Body of pancreas (tissue), 4 donors: ENCODE data around the gene LRRC15. TPM values are rescaled to one million over a fixed set of nuclear protein-coding genes. Genes with fewer than 3 reads are reported as not detected.
A peak's percentile ranks its signal among the peaks of the same experiment; 100 is the strongest.

Experiments used
- ATAC-seq: fragments of 150-250 bp; one replicate; pipeline ENCODE4 v1.9.1; 2016
- DNase-seq, 4 donors: peaks; one replicate each; pipeline ENCODE4 v3.0.0-alpha.2; 2019
- H3K27ac ChIP-seq, 4 donors: fragments of 200-600 bp; sonication (generic); 1 replicate in 3 of 4; 2 replicates in 1 of 4; pipeline versions ENCODE4 v1.5.1 to v1.6.1; 2016 to 2019; ENCODE audit warnings: mild to moderate bottlenecking in 1 of 4, mixed read lengths in 1 of 4, moderate library complexity in 1 of 4
- H3K27me3 ChIP-seq, 2 donors: fragments of 200-600 bp; sonication (generic); one replicate each; pipeline ENCODE4 v1.6.0; 2016; ENCODE audit warnings: mild to moderate bottlenecking in 1 of 2
- H3K36me3 ChIP-seq, 2 donors: fragments of 200-600 bp; sonication (generic); replicated peaks in 1 of 2; 2 replicates each; pipeline ENCODE4 v1.5.1; 2016; ENCODE audit warnings: low read depth in 2 of 2; ENCODE audit not compliant: insufficient read depth in 1 of 2
- H3K4me1 ChIP-seq: fragments of 200-600 bp; sonication (generic); one replicate; pipeline ENCODE4 v1.6.0; 2016
- H3K4me3 ChIP-seq, 2 donors: fragments of 200-600 bp; sonication (generic); 1 replicate in 1 of 2; 2 replicates in 1 of 2; pipeline ENCODE4 v1.5.1; 2016 to 2019
- H3K9me3 ChIP-seq, 3 donors: fragments of 200-600 bp; sonication (generic); 1 replicate in 2 of 3; 2 replicates in 1 of 3; pipeline ENCODE4 v1.5.1; 2016
- POLR2A ChIP-seq, 3 donors: fragments of 450-650 bp; IDR thresholded peaks; one replicate each; pipeline ENCODE4 v1.6.1; 2016; ENCODE audit warnings: antibody characterized with exemption in 3 of 3, mild to moderate bottlenecking in 2 of 3
- WGBS, 2 donors: methylation state at CpG; one replicate each; pipeline ENCODE4 v1.1.5; 2017; 5-methylcytosine and 5-hydroxymethylcytosine counted together
- intact Hi-C: fragments of 100-400 bp; cut with DNase I; formaldehyde crosslinking; loops from one replicate; pipeline ENCODE4 v1.15.1; 2023
- total RNA-seq, 2 donors: library from RNA; depleted of rRNA; stranded (reverse); fragments of >200 nt; gene quantifications; one replicate each; pipeline ENCODE4 v1.1.0, GENCODE V29; 2016
- TF ChIP-seq, protein P1 (sequence below), 7 experiments: fragments of 450-650 bp in 4 of 7; fragments of 200-600 bp in 3 of 7; sonication (generic) in 3 of 7; IDR thresholded peaks; one replicate each; pipeline ENCODE4 v1.5.1; 2016 to 2019; ENCODE audit warnings: antibody characterized with exemption in 7 of 7

Gene LRRC15
- total RNA-seq, 2 donors from 2014 or later = 0.26 TPM; not detected in 1

DNA sequence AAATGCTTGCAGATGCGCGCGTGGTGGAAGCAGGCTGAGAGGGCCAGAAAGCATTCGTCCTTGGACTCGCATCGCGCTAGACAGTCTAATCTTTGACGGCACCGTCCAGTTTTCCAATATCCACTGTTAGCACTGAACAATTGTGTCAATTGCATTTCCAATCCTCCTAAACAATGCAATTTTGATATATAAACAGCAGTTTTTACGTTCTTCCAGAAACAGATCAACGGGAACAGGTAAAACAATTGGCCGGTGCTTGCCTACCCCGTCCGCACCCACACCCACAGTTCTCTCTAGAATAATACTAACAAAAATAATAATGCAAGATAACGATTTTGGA lies 35.6 kb downstream of the LRRC15 start:
- TF ChIP-seq, protein P1, sequence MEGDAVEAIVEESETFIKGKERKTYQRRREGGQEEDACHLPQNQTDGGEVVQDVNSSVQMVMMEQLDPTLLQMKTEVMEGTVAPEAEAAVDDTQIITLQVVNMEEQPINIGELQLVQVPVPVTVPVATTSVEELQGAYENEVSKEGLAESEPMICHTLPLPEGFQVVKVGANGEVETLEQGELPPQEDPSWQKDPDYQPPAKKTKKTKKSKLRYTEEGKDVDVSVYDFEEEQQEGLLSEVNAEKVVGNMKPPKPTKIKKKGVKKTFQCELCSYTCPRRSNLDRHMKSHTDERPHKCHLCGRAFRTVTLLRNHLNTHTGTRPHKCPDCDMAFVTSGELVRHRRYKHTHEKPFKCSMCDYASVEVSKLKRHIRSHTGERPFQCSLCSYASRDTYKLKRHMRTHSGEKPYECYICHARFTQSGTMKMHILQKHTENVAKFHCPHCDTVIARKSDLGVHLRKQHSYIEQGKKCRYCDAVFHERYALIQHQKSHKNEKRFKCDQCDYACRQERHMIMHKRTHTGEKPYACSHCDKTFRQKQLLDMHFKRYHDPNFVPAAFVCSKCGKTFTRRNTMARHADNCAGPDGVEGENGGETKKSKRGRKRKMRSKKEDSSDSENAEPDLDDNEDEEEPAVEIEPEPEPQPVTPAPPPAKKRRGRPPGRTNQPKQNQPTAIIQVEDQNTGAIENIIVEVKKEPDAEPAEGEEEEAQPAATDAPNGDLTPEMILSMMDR (IDR thresholded peaks at IDR 0.05) = no peak
- TF ChIP-seq POLR2A (IDR thresholded peaks at IDR 0.05) = no peak
- no peak overlapping the region for H3K27ac ChIP-seq
- no peaks in the 10 kb centered on the region for H3K36me3 ChIP-seq
- peaks cover 23% of the 10 kb centered on the region for H3K4me1 ChIP-seq
- intact Hi-C loops = loop anchor here (10.0 kb wide), 1 partner anchor 669 kb away; no protein-coding TSS in a partner anchor
- H3K27me3 ChIP-seq = peaks cover 0 to 5% of the 10 kb centered on the region in 2 donors
- ATAC-seq (no peak), DNase-seq (no peak)
- no peak overlapping the region for H3K4me3 ChIP-seq
- no peaks in the 10 kb centered on the region for H3K9me3 ChIP-seq
- WGBS, 2 donors = 20 to 21% methylated on average over 15 of the region's 15 CpGs

GRCh38 chr3:194333212-194333980 lies 36.1 kb downstream of the LRRC15 start:
- H3K36me3 ChIP-seq = no peaks in the 10 kb centered on the region
- intact Hi-C loops = loop anchor here (10.0 kb wide), 1 partner anchor 669 kb away; no protein-coding TSS in a partner anchor
- peaks cover 0 to 5% of the 10 kb centered on the region in 2 donors for H3K27me3 ChIP-seq
- peak overlapping the region in 1 of 2 donors; percentile 0 for H3K4me3 ChIP-seq
- ATAC-seq (peak; percentile 91), DNase-seq (peak; percentile 84 to 90 (median 86))
- H3K4me1 ChIP-seq = peaks cover 23% of the 10 kb centered on the region
- TF ChIP-seq, protein P1 (IDR thresholded peaks at IDR 0.05) = peak; percentile 95 to 99 (median 97)
- TF ChIP-seq POLR2A (IDR thresholded peaks at IDR 0.05) = no peak
- no peak overlapping the region for H3K27ac ChIP-seq
- H3K9me3 ChIP-seq = no peaks in the 10 kb centered on the region
- WGBS, 2 donors = 2 to 5% methylated on average over 11 to 67 of the region's 69 CpGs

- H3K9me3 ChIP-seq = no peaks in the 10 kb centered on the region
- H3K4me1 ChIP-seq = peaks cover 23% of the 10 kb centered on the region
- peaks cover 0 to 5% of the 10 kb centered on the region in 2 donors for H3K27me3 ChIP-seq
- no peaks in the 10 kb centered on the region for H3K36me3 ChIP-seq
- no peak for TF ChIP-seq POLR2A (IDR thresholded peaks at IDR 0.05)
- TF ChIP-seq, protein P1 (IDR thresholded peaks at IDR 0.05) = no peak
- no peak overlapping the region for H3K4me3 ChIP-seq
- no peak for DNase-seq
- ATAC-seq = no peak
- WGBS, 2 donors = 43 to 55% methylated on average over 7 of the region's 7 CpGs
- no peak overlapping the region for H3K27ac ChIP-seq
- intact Hi-C loops = loop anchor here (10.0 kb wide), 1 partner anchor 668 kb away; no protein-coding TSS in a partner anchor
These were observed 36.7 kb downstream of the LRRC15 start for GRCh38 chr3:194332858-194333211.

DNA sequence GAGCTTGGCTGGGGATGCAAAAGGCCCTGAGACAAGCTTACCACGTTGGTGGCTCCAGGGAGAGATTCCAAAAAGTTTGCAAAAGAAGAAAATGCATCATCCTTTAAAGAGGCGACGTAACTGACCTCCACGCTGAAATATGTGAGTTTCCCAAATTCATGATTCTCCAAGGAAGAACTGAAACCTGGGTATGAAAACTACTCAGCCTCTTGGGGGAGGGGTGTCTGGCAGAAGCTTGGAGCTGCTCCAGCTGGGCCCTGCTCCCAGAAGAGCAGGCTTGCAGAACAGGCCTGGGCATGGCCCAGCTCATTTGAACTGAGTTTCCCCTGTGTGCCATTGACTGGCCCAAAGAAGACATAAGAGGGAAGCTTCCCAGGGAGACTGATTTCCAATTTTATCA lies 39.0 kb downstream of the LRRC15 start:
- H3K36me3 ChIP-seq = no peaks in the 10 kb centered on the region
- peaks cover 0 to 5% of the 10 kb centered on the region in 2 donors for H3K27me3 ChIP-seq
- ATAC-seq (no peak), DNase-seq (peak; percentile 52 to 81 (median 72))
- no peak overlapping the region for H3K27ac ChIP-seq
- no peaks in the 10 kb centered on the region for H3K9me3 ChIP-seq
- peaks cover 23% of the 10 kb centered on the region for H3K4me1 ChIP-seq
- no peak overlapping the region for H3K4me3 ChIP-seq
- 47 to 68% methylated on average over 4 of the region's 4 CpGs for WGBS, 2 donors
- TF ChIP-seq, protein P1 (IDR thresholded peaks at IDR 0.05) = no peak
- no peak for TF ChIP-seq POLR2A (IDR thresholded peaks at IDR 0.05)
- intact Hi-C loops = loop anchor here (10.0 kb wide), 1 partner anchor 666 kb away; no protein-coding TSS in a partner anchor
